ENCODE results near the gene RARB. TPM values are rescaled to one million over a fixed set of nuclear protein-coding genes. Genes with fewer than 3 reads are reported as not detected.

The RARB gene
- total RNA-seq, 1 donor from 2014 or later = 5.6 TPM

GRCh38 chr3:25478211-25478757 is 50.2 kb downstream of the RARB start:
- H3K4me3 ChIP-seq = no peak overlapping the region
- no peaks in the 10 kb centered on the region for H3K9me3 ChIP-seq
- no peak for TF ChIP-seq CTCF (IDR thresholded peaks at IDR 0.05)
- no peak for ATAC-seq
- no peak overlapping the region for H3K27ac ChIP-seq
- no peak for DNase-seq
- H3K4me1 ChIP-seq = peaks cover 6% of the 10 kb centered on the region
- H3K36me3 ChIP-seq = no peaks in the 10 kb centered on the region
- no peaks in the 10 kb centered on the region for H3K27me3 ChIP-seq (ENCODE audit: low read depth)
- intact Hi-C loops (cut with DNase I) = no loop called here

DNA sequence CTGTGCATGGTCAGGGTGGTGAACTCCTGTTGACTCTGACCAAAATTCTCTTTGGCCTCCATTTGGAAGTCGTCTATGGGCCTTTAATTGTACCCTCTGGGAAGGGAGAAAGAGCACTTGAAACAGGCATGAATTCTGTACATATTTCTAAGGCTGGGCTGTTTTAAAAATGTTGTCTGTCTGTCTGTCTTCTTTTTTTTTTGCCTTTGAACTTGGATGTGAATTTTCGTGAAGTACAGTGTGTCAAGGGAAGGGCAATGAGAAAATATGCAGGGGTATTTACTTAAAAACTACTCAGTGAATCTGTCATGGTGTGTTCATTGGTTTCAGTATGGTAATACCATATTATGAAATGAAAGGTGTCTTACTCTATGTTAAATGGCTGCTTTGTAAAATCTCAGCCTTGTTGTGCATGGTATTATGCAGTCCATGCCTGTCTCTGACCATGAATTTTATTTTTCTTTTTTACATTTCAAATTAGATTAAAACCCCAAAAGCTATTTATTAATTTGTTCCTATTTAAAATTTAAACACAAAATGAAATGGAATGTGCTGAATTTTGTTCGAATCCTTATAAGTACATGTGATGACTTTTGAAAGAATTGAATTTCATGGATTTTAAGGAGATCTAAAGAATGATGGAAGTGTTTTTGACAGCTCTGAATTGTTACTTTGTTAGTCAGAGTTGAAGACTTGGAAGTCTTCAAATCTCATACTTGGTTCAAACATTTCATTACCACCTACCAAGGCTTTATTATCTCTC is 51.1 kb downstream of the RARB start:
- intact Hi-C loops (cut with DNase I) = no loop called here
- ATAC-seq (no peak), DNase-seq (no peak)
- no peaks in the 10 kb centered on the region for H3K36me3 ChIP-seq
- H3K9me3 ChIP-seq = no peaks in the 10 kb centered on the region
- H3K4me3 ChIP-seq = no peak overlapping the region
- no peak overlapping the region for H3K27ac ChIP-seq
- peaks cover 6% of the 10 kb centered on the region for H3K4me1 ChIP-seq
- H3K27me3 ChIP-seq (ENCODE audit: low read depth) = no peaks in the 10 kb centered on the region
- TF ChIP-seq CTCF (IDR thresholded peaks at IDR 0.05) = no peak

- no peak overlapping the region for H3K27ac ChIP-seq
- ATAC-seq = no peak
- no peak for TF ChIP-seq CTCF (IDR thresholded peaks at IDR 0.05)
- no peaks in the 10 kb centered on the region for H3K9me3 ChIP-seq
- peaks cover 6% of the 10 kb centered on the region for H3K4me1 ChIP-seq
- no peak for DNase-seq
- H3K4me3 ChIP-seq = no peak overlapping the region
- no peaks in the 10 kb centered on the region for H3K36me3 ChIP-seq
- H3K27me3 ChIP-seq (ENCODE audit: low read depth) = no peaks in the 10 kb centered on the region
- intact Hi-C loops (cut with DNase I) = no loop called here
Observed at GRCh38 chr3:25479727-25480010, 51.6 kb downstream of the RARB start.

DNA sequence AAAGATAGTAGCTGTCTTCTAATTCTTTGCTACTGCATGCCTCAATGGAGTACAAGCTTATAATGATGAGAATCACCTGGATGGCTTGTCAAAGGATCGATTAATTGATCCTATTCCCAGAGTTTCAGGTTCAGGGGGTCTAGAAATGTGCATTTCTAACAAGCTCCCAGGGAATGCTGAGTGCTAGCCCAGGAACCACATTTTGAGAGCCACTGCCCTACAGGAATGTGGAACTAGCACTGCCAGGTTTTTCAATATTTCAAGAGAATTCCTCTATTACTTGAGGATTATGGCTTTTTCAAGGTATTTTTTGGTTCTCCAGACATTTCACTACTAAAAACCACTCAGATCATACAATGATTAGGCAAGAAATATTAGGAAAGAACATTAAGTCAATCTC is 52.7 kb downstream of the RARB start:
- TF ChIP-seq CTCF (IDR thresholded peaks at IDR 0.05) = no peak
- no peak for ATAC-seq
- Histone ChIP-seq H3K27ac (no peak overlapping the region), H3K4me3 (no peak overlapping the region), H3K27me3 (ENCODE audit: low read depth) (no peaks in the 10 kb centered on the region), H3K4me1 (peaks cover 6% of the 10 kb centered on the region), H3K9me3 (no peaks in the 10 kb centered on the region), H3K36me3 (no peaks in the 10 kb centered on the region)
- intact Hi-C loops (cut with DNase I) = no loop called here
- DNase-seq = no peak

DNA sequence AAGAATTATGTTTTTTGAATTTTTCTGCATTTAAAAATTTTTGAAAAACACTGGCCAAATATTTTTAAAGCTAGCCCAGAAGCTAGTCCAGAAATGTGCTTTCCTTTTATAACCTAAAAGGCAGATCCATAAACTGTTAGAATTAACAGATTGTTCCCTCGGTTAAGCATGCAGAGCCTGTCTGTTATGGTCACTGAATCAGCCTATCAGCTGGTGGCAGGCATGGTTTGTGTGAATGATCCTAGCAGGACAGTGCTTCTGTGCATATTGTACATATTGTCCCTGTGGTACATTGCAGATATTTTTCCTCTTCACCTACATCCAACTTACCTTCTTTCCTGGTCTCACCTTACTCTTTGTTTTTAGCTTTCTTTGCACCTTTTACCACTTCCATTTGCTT is 53.3 kb downstream of the RARB start:
- no peak for ATAC-seq
- H3K4me3 ChIP-seq = no peak overlapping the region
- DNase-seq = no peak
- intact Hi-C loops (cut with DNase I) = no loop called here
- no peaks in the 10 kb centered on the region for H3K27me3 ChIP-seq (ENCODE audit: low read depth)
- peaks cover 6% of the 10 kb centered on the region for H3K4me1 ChIP-seq
- TF ChIP-seq CTCF (IDR thresholded peaks at IDR 0.05) = no peak
- no peak overlapping the region for H3K27ac ChIP-seq
- no peaks in the 10 kb centered on the region for H3K9me3 ChIP-seq
- H3K36me3 ChIP-seq = no peaks in the 10 kb centered on the region
